Activated CD4-positive, alpha-beta memory T cell treated with anti-CD3 and anti-CD28 coated beads for 36 hours (primary cell): ENCODE data around the gene KIF21B. TPM values are rescaled to one million over a fixed set of nuclear protein-coding genes. Genes with fewer than 3 reads are reported as not detected.

ENCODE experiments used
- CTCF ChIA-PET: fragments of 350-600 bp; sonication (Branson Sonifier 250); formaldehyde crosslinking; loops from one replicate; lab custom pipeline; 2021; ENCODE audit warnings: antibody characterized with exemption, inconsistent platforms; lab: Charles Lee
- POLR2A ChIA-PET: fragments of 350-600 bp; sonication (Branson Sonifier 250); formaldehyde crosslinking; loops from one replicate; lab custom pipeline; 2021; ENCODE audit warnings: antibody characterized with exemption; lab: Charles Lee
- DNase-seq: peaks from one replicate; pipeline ENCODE4 v3.0.0-alpha.2; 2020
- H3K27ac Mint-ChIP-seq: one replicate; pipeline ENCODE4 v1.8.0; 2021; ENCODE audit warnings: mixed read lengths
- H3K27me3 Mint-ChIP-seq: one replicate; pipeline ENCODE4 v1.8.0; 2021; ENCODE audit warnings: mixed read lengths
- H3K36me3 Mint-ChIP-seq: one replicate; pipeline ENCODE4 v1.8.0; 2021; ENCODE audit warnings: mixed read lengths
- H3K4me1 Mint-ChIP-seq: one replicate; pipeline ENCODE4 v1.8.0; 2021; ENCODE audit warnings: low read depth, mixed read lengths
- H3K4me3 Mint-ChIP-seq: one replicate; pipeline ENCODE4 v1.8.0; 2021; ENCODE audit warnings: mild to moderate bottlenecking, mixed read lengths
- H3K9me3 Mint-ChIP-seq: one replicate; pipeline ENCODE4 v1.8.0; 2021; ENCODE audit warnings: mixed read lengths
- intact Hi-C: fragments of 100-400 bp; cut with micrococcal nuclease; formaldehyde crosslinking; loops from one replicate; pipeline ENCODE4 v1.15.1; 2023
- total RNA-seq, 2 experiments: library from RNA; stranded (reverse); gene quantifications; one replicate each; pipeline ENCODE4 v1.2.3, GENCODE V29; 2021

KIF21B gene
- total RNA-seq, 2 experiments from 2014 or later = 56.6 to 58.7 TPM

DNA sequence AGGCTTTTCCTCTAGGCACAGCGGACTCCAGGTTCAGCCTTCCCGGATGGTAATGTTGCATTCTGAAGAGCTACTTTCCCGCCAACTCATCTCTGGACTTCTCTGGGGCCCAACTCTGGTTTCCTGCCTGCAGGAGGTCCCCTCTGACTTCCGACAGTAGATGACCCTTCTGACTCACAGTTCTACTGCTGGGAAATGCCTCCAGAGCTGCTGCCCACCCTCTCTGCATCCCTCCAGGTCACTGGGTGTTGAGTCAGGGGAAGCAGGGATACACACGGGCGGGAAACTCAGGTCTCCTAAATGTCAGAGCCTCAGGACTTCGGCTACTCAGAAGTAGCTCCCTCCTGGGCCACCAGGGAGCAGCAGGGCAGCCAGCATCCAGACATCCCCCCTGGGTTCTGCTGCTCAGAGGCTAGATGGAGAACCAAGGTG, 2.1 kb upstream of the KIF21B start:
- peak; percentile 69 for DNase-seq
- H3K4me3 Mint-ChIP-seq = no peak overlapping the region
- no peaks in the 10 kb centered on the region for H3K9me3 Mint-ChIP-seq
- POLR2A ChIA-PET = interaction anchor here (0.6 to 2.6 kb wide), 5 partner anchors 8 to 145 kb away, joined by 3 to 13 read pairs (median 3); no protein-coding TSS in a partner anchor
- H3K4me1 Mint-ChIP-seq = peaks cover 61% of the 10 kb centered on the region
- peak overlapping the region; percentile 30 for H3K27ac Mint-ChIP-seq
- intact Hi-C loops = loop anchor here (2.0 to 5.0 kb wide), 3 partner anchors 13 to 873 kb away; no protein-coding TSS in a partner anchor
- CTCF ChIA-PET = interaction anchor here (0.6 to 9.2 kb wide), 13 partner anchors 9 to 282 kb away, joined by 3 to 96 read pairs (median 4); no protein-coding TSS in a partner anchor
- no peaks in the 10 kb centered on the region for H3K27me3 Mint-ChIP-seq
- H3K36me3 Mint-ChIP-seq = peaks cover 9% of the 10 kb centered on the region

DNA sequence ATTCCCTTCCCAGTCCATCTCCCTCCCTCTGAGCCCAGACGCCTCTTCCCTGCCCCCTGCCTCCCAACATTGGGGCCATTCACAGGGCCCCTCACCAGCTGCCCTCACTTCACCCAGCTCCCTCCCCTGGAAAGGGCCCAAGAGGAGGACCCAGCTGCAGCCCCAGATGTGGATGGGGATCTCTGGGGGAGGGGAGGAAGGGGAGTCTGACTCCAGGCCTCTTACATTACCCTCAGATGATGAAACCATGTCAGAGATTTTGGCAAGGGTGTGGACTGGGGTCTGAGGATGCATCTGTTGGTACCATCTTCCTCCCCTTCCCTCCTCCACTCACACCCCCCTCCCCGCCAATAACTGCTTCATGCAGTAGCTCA, 1.1 kb upstream of the KIF21B start:
- Mint-ChIP-seq H3K27me3 (no peaks in the 10 kb centered on the region), H3K4me1 (peaks cover 70% of the 10 kb centered on the region), H3K4me3 (no peak overlapping the region), H3K9me3 (no peaks in the 10 kb centered on the region), H3K36me3 (peaks cover 9% of the 10 kb centered on the region), H3K27ac (no peak overlapping the region)
- intact Hi-C loops = loop anchor here (5.0 kb wide), 2 partner anchors 128 to 397 kb away; partner anchors contain the start of gene TMEM9
- ChIA-PET POLR2A (interaction anchor here (0.6 to 2.6 kb wide), 4 partner anchors 9 to 501 kb away, joined by 3 to 13 read pairs (median 4); partner anchors contain the start of gene DDX59), CTCF (interaction anchor here (1.1 to 9.2 kb wide), 4 partner anchors 10 to 53 kb away, joined by 3 to 96 read pairs (median 46); no protein-coding TSS in a partner anchor)
- no peak for DNase-seq

DNA sequence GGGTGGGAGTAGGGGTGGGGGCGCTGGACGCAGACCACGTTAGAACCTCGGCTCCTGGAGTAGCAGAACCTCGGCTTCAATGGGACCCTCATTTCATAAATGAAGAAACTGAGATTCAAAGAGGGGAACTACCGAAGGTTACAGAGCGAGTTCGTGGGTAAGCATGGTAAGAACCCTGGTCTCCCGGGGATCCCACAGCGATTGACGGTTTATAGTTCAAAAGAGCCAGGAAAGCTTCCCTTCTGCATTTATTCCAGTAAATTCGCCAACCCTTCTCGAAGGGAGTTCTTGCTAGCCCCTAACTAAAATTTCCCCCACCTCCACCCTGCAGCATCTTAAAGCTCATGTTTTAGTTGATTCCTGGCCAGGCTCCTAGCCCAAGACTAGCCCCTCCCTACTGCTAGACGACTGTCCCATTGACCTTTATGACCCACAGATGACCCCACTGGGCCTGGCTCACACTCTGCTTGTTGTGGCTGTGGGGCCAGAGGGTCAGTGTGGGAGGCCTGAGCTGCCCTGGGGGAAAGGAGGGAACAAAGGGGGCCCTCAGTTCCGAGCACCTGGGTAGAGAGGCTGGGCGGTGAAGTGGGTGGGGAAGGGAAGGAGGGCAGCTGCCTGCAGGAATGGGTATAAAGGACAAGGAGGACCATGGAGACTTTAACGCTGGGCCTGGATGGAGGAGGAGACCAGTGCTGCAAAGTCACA, 558 bp upstream of the KIF21B start:
- intact Hi-C loops = loop anchor here (2.0 to 5.0 kb wide), 3 partner anchors 128 to 397 kb away; partner anchors contain the start of gene TMEM9
- Mint-ChIP-seq H3K27ac (peak overlapping the region; percentile 14), H3K36me3 (peaks cover 12% of the 10 kb centered on the region), H3K9me3 (no peaks in the 10 kb centered on the region), H3K4me3 (peak overlapping the region; percentile 36), H3K4me1 (peaks cover 76% of the 10 kb centered on the region), H3K27me3 (no peaks in the 10 kb centered on the region)
- ChIA-PET CTCF (interaction anchor here (4.3 to 9.2 kb wide), 3 partner anchors 18 to 52 kb away, joined by 28 to 96 read pairs (median 64); no protein-coding TSS in a partner anchor), POLR2A (interaction anchor here (0.7 to 2.6 kb wide), 3 partner anchors 8 to 355 kb away, joined by 3 to 13 read pairs (median 3); partner anchors contain the start of gene DDX59)
- peak; percentile 18 for DNase-seq

DNA sequence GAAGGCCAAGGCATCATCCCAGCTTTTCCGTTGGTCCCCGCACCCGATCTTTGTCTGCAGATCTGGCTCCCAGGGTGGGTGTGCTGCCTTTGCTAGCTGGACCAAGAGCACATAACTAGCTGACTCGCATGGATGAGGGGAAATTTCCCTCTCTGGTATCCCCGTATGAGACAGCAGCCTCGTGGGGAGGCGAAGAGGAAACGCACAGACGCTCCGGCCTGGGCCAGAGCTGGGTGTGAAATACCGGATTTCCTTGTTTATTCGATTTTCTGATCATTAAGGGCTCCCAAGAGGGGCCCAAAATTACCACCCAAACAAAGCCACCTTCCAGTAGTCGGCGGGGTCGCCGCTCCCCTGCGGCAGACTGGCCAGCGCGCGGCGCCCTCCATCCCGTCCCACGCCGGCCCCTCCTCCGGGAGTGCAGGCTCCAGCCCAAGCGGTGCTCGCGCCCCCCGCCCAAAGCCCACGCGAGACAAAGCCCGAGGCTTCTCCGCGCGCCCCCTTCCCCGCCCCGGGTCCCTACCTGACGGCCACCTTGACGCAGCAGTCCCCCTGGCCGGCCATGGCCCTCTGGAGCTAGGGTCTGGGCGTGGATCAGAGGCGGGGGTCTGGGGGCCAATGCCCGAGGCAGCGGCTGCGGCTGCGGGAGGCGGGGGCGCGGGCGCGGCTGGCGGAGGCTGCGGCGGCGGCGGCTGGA, 546 bp downstream of the KIF21B start:
- intact Hi-C loops = loop anchor here (2.0 to 5.0 kb wide), 3 partner anchors 129 to 396 kb away; partner anchors contain the start of gene TMEM9
- Mint-ChIP-seq H3K36me3 (peaks cover 14% of the 10 kb centered on the region), H3K27me3 (no peaks in the 10 kb centered on the region), H3K4me3 (peak overlapping the region; percentile 98), H3K27ac (peak overlapping the region; percentile 99), H3K9me3 (no peaks in the 10 kb centered on the region), H3K4me1 (peaks cover 83% of the 10 kb centered on the region)
- CTCF ChIA-PET = interaction anchor here (0.7 to 9.2 kb wide), 5 partner anchors 16 to 96 kb away, joined by 4 to 96 read pairs (median 28); no protein-coding TSS in a partner anchor
- peak; percentile 68 for DNase-seq
- POLR2A ChIA-PET = interaction anchor here (1.2 kb wide), 1 partner anchor 91 kb away, joined by 4 read pairs; no protein-coding TSS in a partner anchor

DNA sequence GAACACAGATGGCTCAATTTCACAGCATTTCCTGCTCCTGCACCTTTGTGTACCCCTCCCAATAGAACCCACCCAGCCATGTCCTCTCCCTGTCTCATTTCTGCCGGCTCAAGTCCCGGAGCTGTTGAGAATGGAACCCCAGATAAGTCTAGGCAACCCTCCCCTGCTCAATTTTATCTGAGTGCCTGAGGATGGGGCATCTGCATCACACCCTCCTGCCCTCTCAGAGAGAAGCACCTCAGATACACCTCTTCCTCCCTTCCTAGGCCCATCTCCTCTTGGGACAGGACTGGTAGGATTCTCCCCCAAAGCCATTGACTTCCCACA, 1.1 kb downstream of the KIF21B start:
- DNase-seq = peak; percentile 24
- peak overlapping the region; percentile 99 for H3K27ac Mint-ChIP-seq
- intact Hi-C loops = loop anchor here (2.0 to 5.0 kb wide), 3 partner anchors 130 to 395 kb away; partner anchors contain the start of gene TMEM9
- peak overlapping the region; percentile 98 for H3K4me3 Mint-ChIP-seq
- H3K4me1 Mint-ChIP-seq = peaks cover 84% of the 10 kb centered on the region
- H3K36me3 Mint-ChIP-seq = peaks cover 14% of the 10 kb centered on the region
- ChIA-PET CTCF (interaction anchor here (0.7 to 9.2 kb wide), 6 partner anchors 17 to 97 kb away, joined by 4 to 96 read pairs (median 18); no protein-coding TSS in a partner anchor), POLR2A (interaction anchor here (1.2 kb wide), 1 partner anchor 92 kb away, joined by 4 read pairs; no protein-coding TSS in a partner anchor)
- H3K9me3 Mint-ChIP-seq = no peaks in the 10 kb centered on the region
- no peaks in the 10 kb centered on the region for H3K27me3 Mint-ChIP-seq

DNA sequence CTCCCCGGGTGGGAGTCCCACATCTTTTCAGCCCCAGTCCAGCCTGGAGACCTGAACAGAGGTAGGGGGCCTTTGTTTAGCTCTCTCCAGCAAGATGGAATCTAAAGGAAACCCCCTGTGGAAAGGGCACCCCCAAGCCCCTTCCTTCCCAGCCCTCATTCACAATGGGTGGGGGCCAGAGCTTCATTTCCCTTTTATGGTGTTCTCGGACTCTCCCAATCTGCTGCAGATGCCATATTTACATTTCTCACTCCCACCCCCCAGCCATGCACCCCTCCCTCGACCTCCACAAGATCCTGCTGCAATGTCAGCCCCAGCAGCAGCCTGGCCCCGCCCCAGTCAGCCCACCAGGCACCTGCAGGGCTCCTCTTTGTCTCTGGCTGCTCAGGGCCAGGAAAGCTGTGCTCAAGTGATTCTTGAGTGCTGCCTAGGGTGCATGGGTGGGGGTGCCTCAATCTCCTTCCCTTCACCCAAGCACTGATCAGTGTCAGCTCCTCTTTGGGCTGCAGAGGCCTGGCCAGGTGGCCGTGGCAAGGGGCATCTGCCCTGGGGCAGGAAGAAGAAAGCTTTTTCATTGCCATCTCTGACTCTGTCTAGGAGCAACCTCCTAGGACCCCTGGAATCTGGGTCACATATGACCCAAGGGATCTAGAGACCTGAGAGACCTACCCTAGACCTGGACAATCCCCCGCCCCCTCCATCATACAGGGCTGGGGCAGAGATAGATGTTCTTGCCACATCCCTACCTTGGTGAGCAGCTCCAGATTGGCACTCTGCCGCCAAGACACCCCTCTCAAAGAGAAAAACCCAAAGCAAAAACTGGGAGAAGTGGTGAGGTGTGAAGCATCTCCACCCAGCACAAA, 1.7 kb downstream of the KIF21B start:
- peaks cover 14% of the 10 kb centered on the region for H3K36me3 Mint-ChIP-seq
- H3K4me3 Mint-ChIP-seq = peak overlapping the region; percentile 98
- no peaks in the 10 kb centered on the region for H3K9me3 Mint-ChIP-seq
- no peaks in the 10 kb centered on the region for H3K27me3 Mint-ChIP-seq
- H3K4me1 Mint-ChIP-seq = peaks cover 84% of the 10 kb centered on the region
- POLR2A ChIA-PET = interaction anchor here (0.9 to 2.6 kb wide), 4 partner anchors 11 to 92 kb away, joined by 3 to 8 read pairs (median 5); no protein-coding TSS in a partner anchor
- DNase-seq = peak; percentile 29
- CTCF ChIA-PET = interaction anchor here (0.7 to 9.2 kb wide), 10 partner anchors 11 to 133 kb away, joined by 3 to 96 read pairs (median 6); no protein-coding TSS in a partner anchor
- H3K27ac Mint-ChIP-seq = peak overlapping the region; percentile 99
- intact Hi-C loops = loop anchor here (2.0 to 5.0 kb wide), 4 partner anchors 19 to 395 kb away; partner anchors contain the start of gene TMEM9

DNA sequence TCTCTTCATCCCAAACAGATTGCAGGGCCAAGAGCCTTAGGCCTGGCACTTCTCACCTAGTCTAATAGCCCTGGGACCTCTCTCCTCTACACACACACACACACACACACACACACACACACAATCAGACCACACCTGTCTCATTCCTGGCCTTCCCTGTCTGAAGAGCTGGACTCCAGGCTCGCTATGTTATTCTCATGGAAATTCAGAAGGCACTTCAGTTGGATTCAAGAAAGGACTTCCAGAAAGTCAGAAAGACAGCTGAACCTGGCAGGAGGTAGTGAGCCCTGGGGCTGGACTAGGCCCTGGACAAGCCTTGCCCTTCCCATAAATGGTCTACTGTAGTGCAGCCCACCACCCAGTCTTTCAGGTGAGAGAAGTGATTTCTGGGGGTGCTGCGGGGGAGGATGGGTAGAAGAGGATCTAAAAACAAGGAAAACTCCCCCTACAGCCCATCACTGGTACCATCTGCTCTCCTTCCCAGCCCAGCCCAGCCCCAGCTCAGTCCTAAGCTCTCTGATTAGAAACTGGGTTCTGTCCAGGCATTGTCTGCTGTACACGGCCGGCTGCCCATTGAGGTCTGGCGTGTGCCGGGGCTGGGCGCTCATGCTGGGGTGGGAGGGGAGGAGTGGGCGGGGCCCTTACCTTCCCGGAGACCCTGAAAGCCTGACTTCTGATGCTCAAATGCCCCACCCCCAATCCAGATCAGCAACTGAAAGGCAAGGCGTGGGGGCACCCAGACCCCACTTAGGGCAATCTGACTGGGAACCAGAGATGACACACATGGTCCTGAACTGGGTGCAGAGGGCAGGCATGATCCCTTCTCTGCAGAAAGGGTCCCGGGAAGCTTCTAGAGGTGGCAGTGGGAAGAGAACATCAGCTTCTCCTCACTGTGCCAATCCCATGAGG, 2.5 kb downstream of the KIF21B start:
- intact Hi-C loops = loop anchor here (2.0 to 5.0 kb wide), 3 partner anchors 18 to 394 kb away; partner anchors contain the start of gene TMEM9
- no peaks in the 10 kb centered on the region for H3K27me3 Mint-ChIP-seq
- peaks cover 14% of the 10 kb centered on the region for H3K36me3 Mint-ChIP-seq
- H3K4me1 Mint-ChIP-seq = peaks cover 84% of the 10 kb centered on the region
- CTCF ChIA-PET = interaction anchor here (0.6 to 9.2 kb wide), 10 partner anchors 10 to 133 kb away, joined by 3 to 96 read pairs (median 6); no protein-coding TSS in a partner anchor
- POLR2A ChIA-PET = interaction anchor here (0.9 to 2.6 kb wide), 6 partner anchors 10 to 40 kb away, joined by 3 to 8 read pairs (median 4); no protein-coding TSS in a partner anchor
- H3K9me3 Mint-ChIP-seq = no peaks in the 10 kb centered on the region
- peak overlapping the region; percentile 99 for H3K27ac Mint-ChIP-seq
- peak overlapping the region; percentile 98 for H3K4me3 Mint-ChIP-seq
- peak; percentile 66 for DNase-seq

DNA sequence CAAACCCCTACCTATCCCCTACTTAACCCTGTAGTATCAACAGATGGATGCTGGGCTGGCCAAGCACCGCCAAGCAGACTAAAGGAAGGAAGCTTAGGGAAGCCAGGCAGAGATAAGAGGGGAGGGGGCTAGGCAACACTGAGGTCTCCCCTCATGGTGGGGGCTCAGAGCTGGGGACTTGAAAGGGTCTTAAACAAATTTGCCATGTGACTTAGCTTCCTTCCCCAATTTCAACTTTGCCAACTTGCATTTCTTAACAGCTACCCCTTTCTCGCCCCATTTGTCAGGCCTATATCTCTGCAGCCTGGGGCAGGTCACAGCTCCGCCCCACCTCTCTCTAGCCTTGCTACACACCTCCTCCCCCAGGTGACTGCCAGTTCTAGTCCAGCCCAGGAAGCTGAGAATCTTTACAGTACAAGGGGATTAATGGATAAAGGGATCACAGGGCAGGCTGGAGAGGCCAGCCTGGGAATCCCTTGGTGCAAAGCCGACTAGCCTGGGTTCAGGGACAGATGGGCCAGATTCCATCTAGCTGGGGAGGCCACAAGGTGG, 3.4 kb downstream of the KIF21B start:
- H3K4me1 Mint-ChIP-seq = peaks cover 83% of the 10 kb centered on the region
- peaks cover 14% of the 10 kb centered on the region for H3K36me3 Mint-ChIP-seq
- H3K9me3 Mint-ChIP-seq = no peaks in the 10 kb centered on the region
- peak overlapping the region; percentile 99 for H3K27ac Mint-ChIP-seq
- peak overlapping the region; percentile 98 for H3K4me3 Mint-ChIP-seq
- ChIA-PET CTCF (interaction anchor here (0.6 to 9.2 kb wide), 10 partner anchors 9 to 132 kb away, joined by 3 to 96 read pairs (median 5); no protein-coding TSS in a partner anchor), POLR2A (interaction anchor here (0.5 to 2.6 kb wide), 7 partner anchors 9 to 537 kb away, joined by 3 to 8 read pairs (median 3); no protein-coding TSS in a partner anchor)
- intact Hi-C loops = loop anchor here (2.0 to 5.0 kb wide), 3 partner anchors 17 to 393 kb away; partner anchors contain the start of gene TMEM9
- H3K27me3 Mint-ChIP-seq = no peaks in the 10 kb centered on the region
- peak; percentile 65 for DNase-seq

DNA sequence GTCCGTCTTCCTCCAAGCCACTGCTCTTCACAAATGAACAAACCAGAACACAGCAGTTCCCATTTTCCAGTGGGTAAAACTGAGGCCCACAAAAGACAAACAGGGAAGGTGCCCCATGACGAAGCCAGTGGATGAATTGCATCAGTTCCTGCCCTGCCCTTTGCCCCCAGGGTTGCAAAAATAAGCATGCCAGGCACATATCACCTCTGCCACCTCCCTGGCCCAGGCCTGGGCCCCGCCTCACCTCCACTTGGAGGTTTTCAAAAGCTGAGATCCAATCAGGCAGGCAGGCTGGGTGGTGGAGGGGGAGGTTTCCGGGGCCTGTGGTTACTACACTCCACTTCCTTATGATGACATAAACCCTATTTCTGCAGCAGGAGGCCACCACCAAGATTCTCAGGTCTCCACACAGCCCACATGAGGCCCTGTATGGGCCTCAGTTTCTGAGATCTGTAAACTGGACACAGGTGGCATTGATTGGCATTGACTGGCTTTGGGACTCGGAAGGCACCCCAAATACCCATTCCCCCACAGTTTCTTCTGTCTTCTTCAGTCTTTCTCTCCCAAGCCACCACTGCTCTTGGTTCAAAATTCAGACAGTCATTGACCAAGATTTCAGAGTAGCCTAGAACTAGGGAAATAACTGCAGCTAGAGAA, 4.1 kb downstream of the KIF21B start:
- ChIA-PET POLR2A (interaction anchor here (0.5 to 2.6 kb wide), 6 partner anchors 8 to 536 kb away, joined by 3 to 8 read pairs (median 4); no protein-coding TSS in a partner anchor), CTCF (interaction anchor here (0.6 to 9.2 kb wide), 8 partner anchors 10 to 131 kb away, joined by 3 to 96 read pairs (median 8); no protein-coding TSS in a partner anchor)
- Mint-ChIP-seq H3K4me1 (peaks cover 83% of the 10 kb centered on the region), H3K27me3 (no peaks in the 10 kb centered on the region), H3K36me3 (peaks cover 14% of the 10 kb centered on the region), H3K27ac (peak overlapping the region; percentile 99), H3K4me3 (peak overlapping the region; percentile 98), H3K9me3 (no peaks in the 10 kb centered on the region)
- peak; percentile 97 for DNase-seq
- intact Hi-C loops = loop anchor here (1.0 to 5.0 kb wide), 2 partner anchors 38 to 352 kb away; partner anchors contain the start of gene DDX59
